Endodermal cell (in vitro differentiated cells): ENCODE results near the gene SLC13A3. TPM values are rescaled to one million over a fixed set of nuclear protein-coding genes. Genes with fewer than 3 reads are reported as not detected.

Experiments used
- DNase-seq: peaks from one replicate; pipeline ENCODE4 v3.0.0-alpha.2; 2017
- H3K27ac ChIP-seq: 2 replicates; pipeline ENCODE4 v1.5.1; 2013; ENCODE audit warnings: mild to moderate bottlenecking, low read depth, low read length, moderate library complexity
- H3K27me3 ChIP-seq: 2 replicates; pipeline ENCODE4 v1.6.1; 2013; ENCODE audit warnings: mild to moderate bottlenecking, low read length, moderate library complexity; ENCODE audit not compliant: insufficient read depth, control insufficient read depth, poor library complexity, severe bottlenecking
- H3K36me3 ChIP-seq: 2 replicates; pipeline ENCODE4 v1.7.0; 2013; ENCODE audit warnings: mild to moderate bottlenecking, low read length, moderate library complexity; ENCODE audit not compliant: control insufficient read depth, insufficient read depth
- H3K4me1 ChIP-seq: one replicate; pipeline ENCODE4 v1.7.0; 2013; ENCODE audit warnings: low read length; ENCODE audit not compliant: control insufficient read depth, insufficient read depth
- H3K4me3 ChIP-seq: 2 replicates; pipeline ENCODE4 v1.5.1; 2013; ENCODE audit warnings: mild to moderate bottlenecking, low read length, moderate library complexity
- H3K9ac ChIP-seq: 2 replicates; pipeline ENCODE4 v1.6.1; 2013; ENCODE audit warnings: mild to moderate bottlenecking, low read length, moderate library complexity; ENCODE audit not compliant: poor library complexity, severe bottlenecking; ENCODE audit errors: extremely low read depth
- H3K9me3 ChIP-seq: 2 replicates; pipeline ENCODE4 v1.6.1; 2013; ENCODE audit warnings: mild to moderate bottlenecking, low read length, moderate library complexity; ENCODE audit not compliant: control insufficient read depth
- H3K27ac Mint-ChIP-seq: 2 replicates; pipeline ENCODE4 v1.8.0; 2020; ENCODE audit warnings: mixed read lengths
- H3K27me3 Mint-ChIP-seq: 2 replicates; pipeline ENCODE4 v1.8.0; 2021; ENCODE audit warnings: mild to moderate bottlenecking, mixed read lengths; ENCODE audit not compliant: insufficient read depth
- H3K36me3 Mint-ChIP-seq: 2 replicates; pipeline ENCODE4 v1.8.0; 2020; ENCODE audit warnings: low read depth, mixed read lengths
- H3K4me1 Mint-ChIP-seq: 2 replicates; pipeline ENCODE4 v1.8.0; 2020; ENCODE audit warnings: mixed read lengths
- H3K4me3 Mint-ChIP-seq: 2 replicates; pipeline ENCODE4 v1.8.0; 2020; ENCODE audit warnings: mild to moderate bottlenecking, moderate library complexity, mixed read lengths
- H3K9me3 Mint-ChIP-seq: 2 replicates; pipeline ENCODE4 v1.8.0; 2020; ENCODE audit warnings: mild to moderate bottlenecking, mixed read lengths
- CTCF ChIP-seq: fragments of 200-600 bp; sonication (generic); conservative IDR thresholded peaks from 2 replicates; pipeline ENCODE4 v1.5.0; 2021; ENCODE audit warnings: antibody characterized with exemption, mild to moderate bottlenecking
- WGBS, 2 experiments: methylation state at CpG; one replicate each; pipeline versions ENCODE4 v1.1.5 to v1.1.7; 2013; ENCODE audit warnings: missing lambda C conversion rate in 2 of 2, mixed read lengths in 1 of 2; ENCODE audit not compliant: insufficient coverage in 1 of 2, insufficient read length in 1 of 2; 5-methylcytosine and 5-hydroxymethylcytosine counted together
- total RNA-seq, 2 donors: library from RNA; stranded (reverse); fragmentation: NEBNext Ultra II Directional in 1 of 2; extraction: Animal tissue kit (Norgen Biotek cat#: 25700) in 1 of 2; gene quantifications; 2 replicates in 1 of 2; 3 replicates in 1 of 2; pipeline ENCODE4 v1.2.1, GENCODE V29; 2021

SLC13A3 gene
- total RNA-seq, 2 donors from 2014 or later, result 7.3 to 9.0 TPM

DNA sequence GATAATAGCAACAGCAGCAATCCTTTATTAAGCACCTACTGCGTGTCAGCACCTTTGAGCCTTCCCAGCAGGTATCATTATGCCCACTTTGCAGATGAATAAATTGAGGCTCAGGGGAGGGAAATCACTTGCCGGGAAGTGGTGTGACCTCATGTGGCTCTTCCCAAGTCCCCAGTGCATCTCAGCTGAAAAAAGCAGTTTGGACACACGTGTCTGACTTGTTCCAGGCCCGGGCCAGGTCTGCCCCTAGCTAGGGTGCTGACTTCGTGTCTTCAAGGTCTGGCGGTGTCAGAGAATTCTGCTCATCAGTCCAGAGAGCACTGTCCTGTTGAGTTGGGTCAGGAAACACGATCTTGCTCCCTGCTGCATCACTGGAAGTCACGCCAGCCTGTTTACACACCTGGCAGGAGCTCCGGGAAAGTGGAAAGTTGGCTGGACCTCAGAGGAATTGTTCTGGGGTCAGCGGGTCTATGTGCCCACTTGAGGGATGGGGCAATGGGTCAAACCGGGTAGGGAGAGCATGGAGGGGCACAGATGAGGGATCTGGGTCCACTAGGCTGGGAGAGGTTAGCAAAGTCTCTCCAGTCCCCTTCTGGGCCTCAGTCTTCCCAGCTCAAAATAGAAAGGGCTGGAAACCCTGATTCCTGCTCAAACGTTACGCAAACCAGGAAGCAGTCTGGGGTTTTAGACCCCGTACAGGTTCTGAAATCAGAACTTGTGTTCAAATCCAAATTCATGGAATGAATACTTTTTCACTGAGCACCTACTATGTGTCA lies 10.5 kb downstream of the SLC13A3 start:
- H3K9me3 Mint-ChIP-seq, result peaks cover 2% of the 10 kb centered on the region
- Histone ChIP-seq H3K9me3 (no peaks in the 10 kb centered on the region), H3K9ac (no peak overlapping the region), H3K36me3 (no peaks in the 10 kb centered on the region), H3K4me1 (no peaks in the 10 kb centered on the region), H3K4me3 (no peak overlapping the region), H3K27ac (no peak overlapping the region), H3K27me3 (peaks cover 60% of the 10 kb centered on the region)
- no peaks in the 10 kb centered on the region for H3K36me3 Mint-ChIP-seq
- H3K4me3 Mint-ChIP-seq, result no peak overlapping the region
- 84 to 91% methylated on average over 14 of the region's 14 CpGs for WGBS, 2 experiments
- no peak for TF ChIP-seq CTCF
- peaks cover 47% of the 10 kb centered on the region for H3K27me3 Mint-ChIP-seq
- H3K4me1 Mint-ChIP-seq, result peaks cover 1% of the 10 kb centered on the region
- H3K27ac Mint-ChIP-seq, result no peak overlapping the region
- no peak for DNase-seq

GRCh38 chr20:46640044-46640443 lies 11.2 kb downstream of the SLC13A3 start:
- H3K27ac Mint-ChIP-seq, result no peak overlapping the region
- TF ChIP-seq CTCF, result no peak
- H3K4me1 Mint-ChIP-seq, result no peaks in the 10 kb centered on the region
- H3K27me3 Mint-ChIP-seq, result peaks cover 45% of the 10 kb centered on the region
- H3K4me3 ChIP-seq, result no peak overlapping the region
- H3K27me3 ChIP-seq, result peaks cover 53% of the 10 kb centered on the region
- peaks cover 5% of the 10 kb centered on the region for H3K9me3 Mint-ChIP-seq
- H3K27ac ChIP-seq, result no peak overlapping the region
- no peaks in the 10 kb centered on the region for H3K36me3 Mint-ChIP-seq
- no peaks in the 10 kb centered on the region for H3K9me3 ChIP-seq
- H3K4me3 Mint-ChIP-seq, result no peak overlapping the region
- WGBS, 2 experiments, result 83 to 87% methylated on average over 6 of the region's 6 CpGs
- no peaks in the 10 kb centered on the region for H3K4me1 ChIP-seq
- no peak for DNase-seq
- no peak overlapping the region for H3K9ac ChIP-seq
- H3K36me3 ChIP-seq, result no peaks in the 10 kb centered on the region

GRCh38 chr20:46639587-46639986 lies 11.7 kb downstream of the SLC13A3 start:
- TF ChIP-seq CTCF, result no peak
- Mint-ChIP-seq H3K36me3 (no peaks in the 10 kb centered on the region), H3K9me3 (peaks cover 3% of the 10 kb centered on the region), H3K4me3 (no peak overlapping the region), H3K4me1 (no peaks in the 10 kb centered on the region), H3K27me3 (peaks cover 44% of the 10 kb centered on the region), H3K27ac (no peak overlapping the region)
- no peak overlapping the region for H3K27ac ChIP-seq
- H3K4me3 ChIP-seq, result no peak overlapping the region
- no peaks in the 10 kb centered on the region for H3K36me3 ChIP-seq
- 87 to 100% methylated on average over 1 to 3 of the region's 3 CpGs for WGBS, 2 experiments
- H3K4me1 ChIP-seq, result no peaks in the 10 kb centered on the region
- no peak for DNase-seq
- no peaks in the 10 kb centered on the region for H3K9me3 ChIP-seq
- H3K9ac ChIP-seq, result no peak overlapping the region
- H3K27me3 ChIP-seq, result peaks cover 48% of the 10 kb centered on the region
